HG03025 (cell line): ENCODE data around the gene MYBPC2.
"Not testable (repeated sequence)": the region's sequence is repeated elsewhere in the genome, so short reads cannot be mapped to it uniquely, and the experiment has no call there.

Source experiments
- ATAC-seq: cut with Tn5 transposase; IDR thresholded peaks from one replicate; pipeline ENCODE4 v1.9.1; 2021; ENCODE audit warnings: mild to moderate bottlenecking, moderate library complexity; ENCODE audit not compliant: unreplicated experiment, low FRiP score

The MYBPC2 gene

GRCh38 chr19:50432221-50433028 lies at the start of gene MYBPC2:
Gene MYBPC2 (plus strand): TSS chr19:50432892. CDS start chr19:50432954, 62 bp downstream.
- ATAC-seq: no peak

- no peak for ATAC-seq
Measured at GRCh38 chr19:50383001-50383851, 49.5 kb upstream of the MYBPC2 start.

GRCh38 chr19:50383852-50384684 lies 48.6 kb upstream of the MYBPC2 start, which contains the start of gene POLD1:
Gene POLD1 (plus strand): TSS chr19:50384347. CDS start chr19:50398852, 14,505 bp downstream.
- ATAC-seq: peak; percentile 78

GRCh38 chr19:50384685-50385535 lies 47.8 kb upstream of the MYBPC2 start:
- ATAC-seq: no peak

- ATAC-seq: no peak
Measured at GRCh38 chr19:50387176-50387867, 45.4 kb upstream of the MYBPC2 start.

- no peak for ATAC-seq
Measured at GRCh38 chr19:50387868-50388245, 44.8 kb upstream of the MYBPC2 start.

- not testable (repeated sequence) for ATAC-seq
Measured at GRCh38 chr19:50390295-50390694, 42.4 kb upstream of the MYBPC2 start.

GRCh38 chr19:50390952-50391351 lies 41.7 kb upstream of the MYBPC2 start:
- ATAC-seq: not testable (repeated sequence)

GRCh38 chr19:50392759-50393158 lies 39.9 kb upstream of the MYBPC2 start:
- ATAC-seq: no peak

GRCh38 chr19:50393589-50393988 lies 39.1 kb upstream of the MYBPC2 start:
- ATAC-seq: no peak

- ATAC-seq: no peak
Measured at GRCh38 chr19:50394017-50394416, 38.7 kb upstream of the MYBPC2 start.

GRCh38 chr19:50398675-50399367 lies 33.9 kb upstream of the MYBPC2 start:
- no peak for ATAC-seq

GRCh38 chr19:50399368-50399745 lies 33.3 kb upstream of the MYBPC2 start:
- no peak for ATAC-seq

GRCh38 chr19:50401605-50402450 lies 30.9 kb upstream of the MYBPC2 start:
- no peak for ATAC-seq

GRCh38 chr19:50402544-50403301 lies 30.0 kb upstream of the MYBPC2 start:
- ATAC-seq: no peak

- no peak for ATAC-seq
Measured at GRCh38 chr19:50406156-50406820, 26.4 kb upstream of the MYBPC2 start.
